ENCODE measurements around the gene DOP1A. TPM values are rescaled to one million over a fixed set of nuclear protein-coding genes. Genes with fewer than 3 reads are reported as not detected.

DOP1A gene
- total and polyA plus RNA-seq, 4 donors: 3.5 to 32.0 (median 9.6) TPM

GRCh38 chr6:83126807-83127206, 59.3 kb downstream of the DOP1A start:
- H3K4me1 ChIP-seq (ENCODE audit: control insufficient read depth in 4 of 4, insufficient read depth in 4 of 4, low read length in 3 of 4): no peaks in the 10 kb centered on the region
- H3K27me3 ChIP-seq (ENCODE audit: control insufficient read depth in 4 of 4, insufficient read depth in 4 of 4, low read length in 3 of 4): no peaks in the 10 kb centered on the region
- DNase-seq (ENCODE audit: low spot score): no peak
- H3K4me3 ChIP-seq (ENCODE audit: low read depth in 1 of 3, low read length in 3 of 3): no peak overlapping the region
- no peaks in the 10 kb centered on the region for H3K9me3 ChIP-seq (ENCODE audit: control insufficient read depth in 4 of 4, low read length in 3 of 4)
- H3K9ac ChIP-seq (ENCODE audit: low read depth in 1 of 2, low read length in 2 of 2): no peak overlapping the region
- TF ChIP-seq HNF4G (IDR thresholded peaks at IDR 0.05): no peak
- TF ChIP-seq MAX (IDR thresholded peaks at IDR 0.05): no peak
- TF ChIP-seq JUND (IDR thresholded peaks at IDR 0.05): no peak
- no peak for TF ChIP-seq RXRA (IDR thresholded peaks at IDR 0.05)
- TF ChIP-seq HNF4A (conservative IDR thresholded peaks at IDR 0.05): no peak
- no peak for TF ChIP-seq FOXA2 (IDR thresholded peaks at IDR 0.05)
- TF ChIP-seq YY1 (IDR thresholded peaks at IDR 0.05): no peak
- no peak for TF ChIP-seq FOXA1 (IDR thresholded peaks at IDR 0.05)
- TF ChIP-seq, protein P1, sequence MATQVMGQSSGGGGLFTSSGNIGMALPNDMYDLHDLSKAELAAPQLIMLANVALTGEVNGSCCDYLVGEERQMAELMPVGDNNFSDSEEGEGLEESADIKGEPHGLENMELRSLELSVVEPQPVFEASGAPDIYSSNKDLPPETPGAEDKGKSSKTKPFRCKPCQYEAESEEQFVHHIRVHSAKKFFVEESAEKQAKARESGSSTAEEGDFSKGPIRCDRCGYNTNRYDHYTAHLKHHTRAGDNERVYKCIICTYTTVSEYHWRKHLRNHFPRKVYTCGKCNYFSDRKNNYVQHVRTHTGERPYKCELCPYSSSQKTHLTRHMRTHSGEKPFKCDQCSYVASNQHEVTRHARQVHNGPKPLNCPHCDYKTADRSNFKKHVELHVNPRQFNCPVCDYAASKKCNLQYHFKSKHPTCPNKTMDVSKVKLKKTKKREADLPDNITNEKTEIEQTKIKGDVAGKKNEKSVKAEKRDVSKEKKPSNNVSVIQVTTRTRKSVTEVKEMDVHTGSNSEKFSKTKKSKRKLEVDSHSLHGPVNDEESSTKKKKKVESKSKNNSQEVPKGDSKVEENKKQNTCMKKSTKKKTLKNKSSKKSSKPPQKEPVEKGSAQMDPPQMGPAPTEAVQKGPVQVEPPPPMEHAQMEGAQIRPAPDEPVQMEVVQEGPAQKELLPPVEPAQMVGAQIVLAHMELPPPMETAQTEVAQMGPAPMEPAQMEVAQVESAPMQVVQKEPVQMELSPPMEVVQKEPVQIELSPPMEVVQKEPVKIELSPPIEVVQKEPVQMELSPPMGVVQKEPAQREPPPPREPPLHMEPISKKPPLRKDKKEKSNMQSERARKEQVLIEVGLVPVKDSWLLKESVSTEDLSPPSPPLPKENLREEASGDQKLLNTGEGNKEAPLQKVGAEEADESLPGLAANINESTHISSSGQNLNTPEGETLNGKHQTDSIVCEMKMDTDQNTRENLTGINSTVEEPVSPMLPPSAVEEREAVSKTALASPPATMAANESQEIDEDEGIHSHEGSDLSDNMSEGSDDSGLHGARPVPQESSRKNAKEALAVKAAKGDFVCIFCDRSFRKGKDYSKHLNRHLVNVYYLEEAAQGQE (IDR thresholded peaks at IDR 0.05): no peak
- no peak for TF ChIP-seq ZBTB33 (IDR thresholded peaks at IDR 0.05)
- no peak for TF ChIP-seq GABPA (IDR thresholded peaks at IDR 0.05 in 1 of 2, conservative IDR thresholded peaks at IDR 0.05 in 1 of 2)
- no peak for TF ChIP-seq TAF1 (conservative IDR thresholded peaks at IDR 0.05)
- no peak for TF ChIP-seq RAD21 (IDR thresholded peaks at IDR 0.05)
- TF ChIP-seq CTCF (IDR thresholded peaks at IDR 0.05; ENCODE audit: low read depth, low read length, missing input control): no peak
- TF ChIP-seq NR2F2 (IDR thresholded peaks at IDR 0.05): no peak
- TF ChIP-seq, protein P2, sequence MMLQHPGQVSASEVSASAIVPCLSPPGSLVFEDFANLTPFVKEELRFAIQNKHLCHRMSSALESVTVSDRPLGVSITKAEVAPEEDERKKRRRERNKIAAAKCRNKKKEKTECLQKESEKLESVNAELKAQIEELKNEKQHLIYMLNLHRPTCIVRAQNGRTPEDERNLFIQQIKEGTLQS (IDR thresholded peaks at IDR 0.05): no peak
- TF ChIP-seq SP1 (IDR thresholded peaks at IDR 0.05): no peak
- no peak for TF ChIP-seq EGR1 (IDR thresholded peaks at IDR 0.05; ENCODE audit: low read depth in 2 of 2)
- no peak overlapping the region for H3K27ac ChIP-seq (ENCODE audit: low read depth in 1 of 2, low read length in 2 of 2)
- peaks cover 11 to 64% (median 39%) of the 10 kb centered on the region in 4 donors for H3K36me3 ChIP-seq (ENCODE audit: control insufficient read depth in 4 of 4, insufficient read depth in 3 of 4, low read depth in 1 of 4, low read length in 3 of 4)
- 98% methylated on average over 5 of the region's 5 CpGs for WGBS
